HG03025 (cell line): Measurements from ENCODE around the gene ZSCAN4.

ENCODE experiments used
- ATAC-seq: cut with Tn5 transposase; IDR thresholded peaks from one replicate; pipeline ENCODE4 v1.9.1; 2021; ENCODE audit warnings: mild to moderate bottlenecking, moderate library complexity; ENCODE audit not compliant: unreplicated experiment, low FRiP score

Gene ZSCAN4, protein sequence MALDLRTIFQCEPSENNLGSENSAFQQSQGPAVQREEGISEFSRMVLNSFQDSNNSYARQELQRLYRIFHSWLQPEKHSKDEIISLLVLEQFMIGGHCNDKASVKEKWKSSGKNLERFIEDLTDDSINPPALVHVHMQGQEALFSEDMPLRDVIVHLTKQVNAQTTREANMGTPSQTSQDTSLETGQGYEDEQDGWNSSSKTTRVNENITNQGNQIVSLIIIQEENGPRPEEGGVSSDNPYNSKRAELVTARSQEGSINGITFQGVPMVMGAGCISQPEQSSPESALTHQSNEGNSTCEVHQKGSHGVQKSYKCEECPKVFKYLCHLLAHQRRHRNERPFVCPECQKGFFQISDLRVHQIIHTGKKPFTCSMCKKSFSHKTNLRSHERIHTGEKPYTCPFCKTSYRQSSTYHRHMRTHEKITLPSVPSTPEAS

DNA sequence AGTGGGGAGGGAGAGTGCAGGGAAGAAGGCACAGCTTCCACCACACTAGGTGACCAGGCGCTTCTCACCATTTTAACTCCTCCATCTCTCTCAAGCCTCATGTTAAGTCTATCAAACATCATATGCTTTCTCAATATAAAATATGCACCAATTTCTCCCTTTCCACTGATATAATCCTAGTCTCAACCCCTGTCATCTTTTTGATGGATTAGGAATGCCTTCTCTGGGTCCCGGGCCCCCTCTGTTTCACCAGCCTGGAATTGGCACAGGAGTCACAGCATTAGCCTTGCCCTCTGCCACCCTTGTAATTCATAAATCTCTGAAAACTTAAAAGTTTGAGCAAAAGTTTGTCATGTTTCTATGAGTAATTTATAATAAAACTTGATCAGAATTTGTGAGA is at the start of gene ZSCAN4:
ZSCAN4 (plus strand) TSS at position 301 of the 400 bp plus-strand sequence. CDS start 7,211 bp downstream, outside the sequence.
- no peak for ATAC-seq

DNA sequence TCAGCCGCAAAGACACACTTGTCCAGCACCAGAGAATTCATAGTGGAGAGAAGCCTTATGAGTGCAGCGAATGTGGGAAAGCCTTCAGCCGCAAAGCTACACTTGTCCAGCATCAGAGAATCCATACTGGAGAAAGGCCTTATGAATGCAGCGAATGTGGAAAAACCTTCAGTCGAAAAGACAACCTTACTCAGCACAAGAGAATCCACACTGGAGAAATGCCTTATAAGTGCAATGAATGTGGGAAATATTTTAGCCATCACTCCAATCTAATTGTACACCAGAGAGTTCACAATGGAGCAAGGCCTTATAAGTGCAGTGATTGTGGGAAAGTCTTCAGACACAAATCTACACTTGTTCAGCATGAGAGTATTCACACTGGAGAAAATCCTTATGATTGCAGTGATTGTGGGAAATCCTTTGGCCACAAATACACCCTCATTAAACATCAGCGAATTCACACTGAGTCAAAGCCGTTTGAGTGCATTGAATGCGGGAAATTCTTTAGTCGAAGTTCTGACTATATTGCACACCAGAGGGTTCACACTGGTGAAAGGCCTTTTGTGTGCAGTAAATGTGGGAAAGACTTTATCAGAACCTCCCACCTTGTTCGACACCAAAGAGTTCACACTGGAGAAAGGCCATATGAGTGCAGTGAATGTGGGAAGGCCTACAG is 47.9 kb upstream of the ZSCAN4 start:
- ATAC-seq: no peak

DNA sequence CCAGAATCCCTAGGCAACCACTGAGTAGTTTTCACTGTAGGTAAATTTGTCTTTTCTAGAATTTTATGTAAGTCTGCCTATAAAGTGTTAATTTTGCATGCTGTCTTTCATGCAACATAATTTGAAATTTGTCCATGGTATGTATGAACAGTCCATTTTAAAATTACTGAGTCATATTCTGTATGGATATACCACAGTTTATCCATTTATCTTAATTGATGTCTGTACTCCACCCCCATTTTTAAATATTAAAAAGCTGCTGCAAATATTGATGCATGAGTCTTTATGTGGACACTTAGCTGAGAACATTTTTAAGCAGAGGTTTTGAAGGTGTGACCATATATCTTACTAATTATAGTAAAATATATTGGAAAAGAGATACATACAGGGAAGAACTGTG is 45.6 kb upstream of the ZSCAN4 start:
- ATAC-seq: no peak

DNA sequence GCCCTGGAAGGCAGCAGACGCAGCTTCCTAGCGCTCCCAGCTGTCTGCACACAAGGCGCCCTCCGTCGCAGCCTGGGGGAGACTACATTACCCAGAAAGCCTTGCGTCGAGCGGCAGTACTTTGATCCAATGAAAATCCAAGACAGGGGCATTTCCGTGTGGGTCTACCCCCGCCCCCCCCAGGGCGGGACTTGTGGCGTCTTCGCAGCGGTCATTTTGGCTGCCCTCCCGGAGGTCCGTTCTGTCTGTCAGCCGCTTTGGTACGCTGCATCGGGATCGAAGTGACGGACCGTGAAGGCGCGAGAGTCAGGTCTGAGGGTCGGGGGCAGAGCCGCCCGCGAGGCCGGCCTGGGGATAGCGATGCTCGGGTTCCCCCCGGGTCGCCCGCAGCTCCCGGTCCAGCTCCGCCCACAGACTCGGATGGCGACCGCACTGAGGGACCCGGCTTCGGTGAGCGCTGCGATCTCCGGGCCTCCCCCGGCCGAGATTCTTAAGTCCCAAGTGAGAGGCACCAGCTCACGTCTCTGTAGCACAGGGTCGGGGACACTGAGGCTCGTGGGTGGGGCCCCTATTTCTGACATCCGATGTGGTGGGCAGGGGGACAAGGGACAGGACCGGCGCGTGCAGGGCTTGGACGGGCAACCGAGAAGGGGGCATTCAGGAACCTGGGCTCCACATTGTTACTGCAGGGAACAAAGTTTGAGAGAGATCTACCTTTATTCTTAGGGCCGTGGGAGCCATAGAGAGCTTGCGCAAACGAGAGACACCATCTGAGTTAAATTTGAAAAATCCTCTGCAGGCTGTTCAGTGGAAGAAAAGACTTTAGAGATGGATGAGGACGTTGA is 35.5 kb upstream of the ZSCAN4 start, which contains the start of gene ZNF211:
ZNF211 (plus strand) TSS at position 182 of the 845 bp plus-strand sequence; CDS start at position 361, 179 bp downstream.
- ATAC-seq: peak; percentile 88

DNA sequence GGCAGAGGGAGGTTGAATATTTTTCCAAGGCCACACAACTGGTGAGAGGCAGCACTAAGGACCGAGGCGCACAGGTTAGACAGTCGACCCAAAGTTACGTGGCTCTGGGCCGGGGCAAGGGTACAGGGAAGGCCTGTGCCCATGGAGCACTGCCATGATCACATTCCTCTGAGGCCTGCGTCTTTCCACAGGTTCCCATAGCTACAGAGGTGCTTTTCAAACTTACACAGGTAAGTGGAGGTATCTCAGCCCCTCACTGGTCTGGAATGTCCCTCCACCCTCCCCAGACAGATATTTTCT is 35.0 kb upstream of the ZSCAN4 start:
- ATAC-seq: no peak

DNA sequence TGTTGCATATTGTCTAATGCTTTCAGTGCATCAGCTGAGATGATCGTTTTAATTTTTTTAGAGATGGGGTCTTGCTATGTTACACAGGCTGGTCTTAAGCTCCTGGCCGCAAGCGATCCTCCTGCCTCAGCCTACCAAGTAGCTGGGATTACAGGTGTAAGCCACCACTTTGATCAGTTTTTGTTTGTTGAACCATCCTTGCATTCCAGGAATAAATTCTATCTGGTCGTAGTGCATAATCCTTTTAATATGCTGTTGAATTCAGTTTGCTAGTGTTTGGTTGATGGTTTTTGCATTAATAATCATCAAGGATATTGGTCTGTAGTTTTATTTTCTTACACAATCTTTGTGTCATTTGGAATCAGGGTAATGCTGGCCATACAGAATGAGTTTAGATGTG is 31.4 kb upstream of the ZSCAN4 start:
- ATAC-seq: no peak

DNA sequence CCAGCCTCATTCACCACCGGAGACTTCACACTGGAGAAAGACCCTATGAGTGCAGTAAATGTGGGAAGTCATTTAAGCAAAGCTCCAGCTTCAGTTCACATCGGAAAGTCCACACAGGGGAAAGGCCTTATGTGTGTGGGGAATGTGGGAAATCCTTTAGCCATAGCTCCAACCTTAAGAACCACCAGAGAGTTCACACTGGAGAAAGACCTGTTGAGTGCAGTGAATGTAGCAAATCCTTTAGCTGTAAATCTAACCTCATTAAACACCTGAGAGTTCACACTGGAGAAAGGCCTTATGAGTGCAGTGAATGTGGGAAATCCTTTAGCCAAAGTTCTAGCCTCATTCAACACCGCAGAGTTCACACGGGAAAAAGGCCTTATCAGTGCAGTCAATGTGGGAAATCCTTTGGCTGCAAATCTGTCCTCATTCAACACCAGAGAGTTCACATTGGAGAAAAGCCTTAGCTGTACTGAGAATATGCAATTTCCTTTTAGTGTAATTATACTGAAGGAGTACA is 27.0 kb upstream of the ZSCAN4 start:
- ATAC-seq: no peak

DNA sequence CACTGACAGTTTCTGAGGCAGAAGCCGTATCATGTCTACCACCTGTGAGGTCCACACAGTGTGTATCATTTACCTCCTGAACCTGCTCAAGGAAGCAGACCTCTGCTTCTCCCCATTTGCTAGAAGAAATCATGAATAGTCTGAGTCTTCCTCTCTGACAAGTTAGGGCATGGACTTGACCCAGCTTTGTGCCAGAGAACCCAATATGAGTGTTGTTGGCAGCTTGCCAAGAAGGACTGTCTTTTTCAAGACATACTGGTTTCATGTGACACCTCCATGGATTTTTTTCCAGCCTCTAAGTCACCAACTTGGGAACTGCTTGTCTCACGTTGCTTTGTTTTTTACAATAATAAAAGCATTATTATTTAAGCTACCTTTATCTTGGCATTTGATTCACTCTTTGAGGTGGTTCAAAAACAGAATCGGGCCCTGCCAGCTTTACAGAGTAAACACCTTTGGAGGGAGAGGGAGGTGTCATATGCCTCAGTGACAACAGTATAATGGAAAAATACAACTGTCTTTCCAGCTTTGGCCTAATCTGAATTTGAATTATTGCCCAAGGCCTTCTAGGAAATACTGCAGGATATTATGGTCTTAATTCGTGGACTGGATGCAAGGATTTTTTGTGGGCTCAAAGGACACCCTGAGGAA is 26.2 kb upstream of the ZSCAN4 start:
- no peak for ATAC-seq

DNA sequence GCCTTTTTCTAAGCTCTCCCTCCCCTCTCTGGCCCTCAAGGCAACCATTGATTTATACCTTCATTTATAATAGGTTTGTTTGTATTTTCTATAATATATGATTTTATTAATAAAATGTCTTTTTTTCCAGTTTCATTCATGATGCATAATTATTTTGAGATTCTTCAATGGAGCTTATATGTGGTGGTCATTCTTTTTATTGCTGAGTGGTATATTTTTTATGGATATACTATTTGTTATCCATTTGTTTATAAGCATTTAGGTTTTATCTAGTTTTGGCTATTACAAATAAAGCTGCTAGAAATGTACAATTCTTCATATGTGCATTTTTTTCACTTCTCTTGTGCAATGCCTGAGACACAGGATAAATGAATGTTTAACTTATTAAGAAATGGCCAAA is 25.0 kb upstream of the ZSCAN4 start:
- no peak for ATAC-seq

DNA sequence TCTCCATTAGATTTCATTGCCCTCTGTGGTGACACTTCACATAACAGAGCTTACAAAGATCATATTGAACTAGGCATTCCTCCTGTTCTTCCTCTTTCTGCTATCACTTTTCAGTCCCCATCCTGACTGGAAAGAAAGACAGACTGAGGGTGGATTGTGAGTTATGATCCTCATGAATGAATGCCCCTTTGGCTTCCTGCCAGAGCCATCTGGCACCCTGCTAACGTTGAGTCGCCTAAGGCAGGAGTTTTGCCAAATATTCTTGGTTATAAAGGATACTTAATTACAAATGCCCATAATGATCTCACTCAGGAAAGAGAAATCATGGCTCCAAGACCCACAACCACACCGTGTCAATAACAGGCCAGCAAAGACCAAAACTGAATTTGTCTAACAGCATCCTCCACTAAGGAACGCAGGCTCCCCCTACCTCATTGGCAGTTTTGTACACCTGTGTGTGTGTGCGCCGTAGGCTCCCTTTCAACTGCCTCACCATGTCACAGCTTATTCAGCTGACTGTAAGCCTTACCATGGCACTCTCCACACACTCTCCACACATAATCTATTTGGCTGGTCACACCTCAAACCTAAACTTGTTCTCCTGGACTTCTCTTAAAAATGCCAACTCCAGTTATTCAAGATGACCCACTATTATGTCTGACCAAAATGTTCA is 20.3 kb upstream of the ZSCAN4 start:
- no peak for ATAC-seq

DNA sequence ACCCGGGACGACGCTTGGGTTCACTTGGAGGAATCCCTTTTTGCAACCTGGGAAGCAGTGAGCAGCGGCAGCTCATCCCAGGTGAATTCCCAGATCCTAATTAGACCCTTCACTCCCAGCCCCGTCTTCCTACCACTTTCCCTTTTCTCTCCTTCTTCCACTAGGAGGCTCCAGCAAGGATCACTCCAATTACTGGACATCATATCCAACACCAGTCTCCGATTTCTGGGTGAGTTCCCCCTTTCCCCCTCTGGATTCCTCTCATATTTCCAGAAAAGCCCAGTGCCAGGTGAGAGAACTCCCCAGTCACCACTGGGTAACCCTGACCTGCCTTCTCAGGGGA is 17.1 kb upstream of the ZSCAN4 start:
- ATAC-seq: no peak

DNA sequence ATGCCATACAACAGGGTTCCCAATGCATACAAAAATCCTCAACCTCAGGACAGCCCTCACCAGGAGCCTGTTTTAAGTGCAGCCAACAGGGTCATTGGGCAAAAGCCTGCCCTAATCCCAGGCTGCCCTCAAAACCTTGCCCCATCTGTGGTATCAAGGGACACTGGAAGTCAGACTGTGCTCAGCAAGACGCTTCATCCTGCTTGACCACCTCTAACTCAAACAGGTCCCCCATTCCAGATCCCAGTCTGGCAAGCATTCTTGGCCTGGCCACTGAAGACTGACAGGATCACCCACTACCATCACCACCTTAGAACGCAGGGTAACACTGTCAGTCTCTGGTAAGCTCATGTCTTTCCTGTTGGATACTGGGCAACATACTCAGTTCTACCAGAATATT is 15.0 kb upstream of the ZSCAN4 start:
- no peak for ATAC-seq

DNA sequence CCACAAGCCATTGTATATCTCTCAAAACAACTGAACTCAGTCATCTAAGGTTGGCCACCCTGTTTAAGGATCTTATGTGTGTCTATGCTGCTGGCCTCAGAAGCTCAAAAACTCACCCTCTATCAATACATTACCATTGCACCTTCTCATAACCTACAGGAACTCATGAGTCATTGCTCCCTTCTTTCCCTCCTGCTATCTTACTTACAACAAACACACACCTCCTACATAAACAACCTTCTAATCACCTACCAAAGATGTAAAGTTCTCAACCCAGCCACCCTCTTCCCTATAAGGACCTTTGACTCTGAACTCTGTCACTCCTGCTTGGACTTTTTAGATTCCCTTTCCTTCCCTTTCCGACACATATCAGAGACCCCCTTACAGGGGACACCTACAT is 13.3 kb upstream of the ZSCAN4 start:
- ATAC-seq: no peak

DNA sequence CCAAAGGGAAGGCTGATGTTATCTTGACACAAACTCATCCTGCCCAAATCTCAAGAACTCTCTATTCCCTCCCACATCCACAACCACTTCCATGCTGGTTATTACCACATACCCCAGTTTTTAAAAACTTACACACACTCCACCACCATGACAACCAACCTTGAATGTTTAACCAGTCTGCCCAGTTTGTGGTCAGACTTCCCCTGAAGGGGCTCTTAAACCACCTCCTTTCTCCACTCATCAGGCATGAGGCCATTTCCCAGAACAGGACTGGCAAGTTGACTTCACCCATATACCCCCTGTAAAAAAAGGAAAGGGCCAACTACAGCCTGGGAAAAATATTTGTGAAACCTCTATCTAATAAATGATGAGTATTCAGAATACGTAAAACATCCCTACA is 12.4 kb upstream of the ZSCAN4 start:
- no peak for ATAC-seq

DNA sequence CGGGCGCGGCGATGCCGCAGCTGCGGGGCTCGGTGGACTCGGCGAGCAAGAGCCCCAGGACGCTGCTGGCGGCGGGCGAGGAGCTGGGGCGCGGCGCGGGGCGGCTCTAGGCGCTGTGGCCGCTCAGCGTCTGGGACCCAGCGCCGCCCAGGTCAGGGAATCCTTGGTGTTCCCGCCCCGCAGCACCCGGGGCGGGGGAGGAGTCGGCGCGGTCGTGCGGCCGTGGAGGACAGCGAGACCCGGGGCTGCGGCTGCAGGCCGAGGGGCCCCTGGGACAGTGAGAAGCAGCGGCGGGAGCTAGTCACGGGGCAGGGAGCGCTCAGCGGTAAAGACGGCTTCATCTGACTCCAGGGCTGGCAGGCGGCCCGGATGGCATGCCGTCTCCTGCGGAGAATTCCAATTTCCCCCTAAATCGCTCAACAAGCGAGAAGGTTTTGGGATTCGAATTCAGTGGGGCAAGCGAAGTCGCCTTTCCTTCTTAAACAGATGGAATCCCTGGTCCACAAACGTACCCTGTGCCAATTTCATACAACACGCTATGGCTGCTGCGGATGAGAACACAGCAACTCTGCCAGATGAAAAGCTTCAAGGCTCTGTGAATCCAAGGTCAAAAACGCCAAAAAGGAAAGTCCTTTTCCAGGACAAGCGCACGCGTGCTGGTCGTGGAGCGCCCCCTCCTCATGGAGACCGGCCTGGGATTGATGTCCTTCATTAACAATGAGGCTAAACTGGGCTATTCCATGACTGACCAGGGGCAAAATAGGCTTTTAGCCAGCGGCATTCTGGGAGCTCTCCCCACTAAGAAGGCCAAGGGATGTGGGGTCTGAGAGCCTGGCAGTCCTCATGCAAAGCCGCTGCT is 4.2 kb upstream of the ZSCAN4 start:
- ATAC-seq: no peak

DNA sequence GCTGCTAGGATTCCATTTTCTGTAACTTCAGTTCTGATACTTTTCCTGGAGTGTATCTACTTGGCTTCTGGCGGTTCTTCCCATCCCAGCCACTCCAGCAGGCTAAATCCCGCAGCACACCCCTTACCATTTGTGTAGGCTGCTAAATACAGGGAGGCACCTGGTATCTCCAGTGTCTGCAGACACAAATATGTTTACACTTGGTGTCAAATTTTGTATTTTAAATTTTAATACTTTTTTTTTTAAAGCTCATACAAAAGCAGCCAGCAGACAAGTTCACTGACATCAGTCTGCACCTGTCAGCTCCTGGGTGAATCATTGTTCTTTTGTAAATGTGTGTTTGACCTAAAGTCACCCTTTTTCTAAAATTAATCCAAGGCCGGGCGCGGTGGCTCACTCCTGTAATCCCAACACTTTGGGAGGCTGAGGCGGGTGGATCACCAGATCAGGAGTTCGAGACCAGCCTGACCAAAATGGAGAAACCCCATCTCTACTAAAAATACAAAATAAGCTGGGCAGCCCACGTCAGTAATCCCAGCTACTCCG is 3.4 kb upstream of the ZSCAN4 start:
- no peak for ATAC-seq

DNA sequence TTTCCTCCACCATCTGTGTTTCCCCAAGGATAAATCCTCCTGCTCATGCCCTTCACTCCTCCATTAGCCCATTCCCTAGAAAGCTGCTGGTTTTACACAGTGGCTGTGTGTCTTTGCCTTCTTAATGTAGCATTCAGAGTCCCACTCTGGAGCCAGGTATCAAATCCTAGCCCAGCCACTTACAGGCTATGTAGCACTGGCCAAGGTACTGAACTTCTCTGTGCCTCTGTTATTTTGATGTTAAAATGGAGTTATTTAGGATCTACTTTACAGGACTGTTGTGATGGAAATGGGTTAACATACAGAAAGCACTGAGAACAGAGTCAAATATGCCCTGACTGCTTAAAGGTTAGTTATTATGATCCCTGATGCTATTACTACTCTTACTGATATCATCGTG is 1.5 kb upstream of the ZSCAN4 start:
- no peak for ATAC-seq

DNA sequence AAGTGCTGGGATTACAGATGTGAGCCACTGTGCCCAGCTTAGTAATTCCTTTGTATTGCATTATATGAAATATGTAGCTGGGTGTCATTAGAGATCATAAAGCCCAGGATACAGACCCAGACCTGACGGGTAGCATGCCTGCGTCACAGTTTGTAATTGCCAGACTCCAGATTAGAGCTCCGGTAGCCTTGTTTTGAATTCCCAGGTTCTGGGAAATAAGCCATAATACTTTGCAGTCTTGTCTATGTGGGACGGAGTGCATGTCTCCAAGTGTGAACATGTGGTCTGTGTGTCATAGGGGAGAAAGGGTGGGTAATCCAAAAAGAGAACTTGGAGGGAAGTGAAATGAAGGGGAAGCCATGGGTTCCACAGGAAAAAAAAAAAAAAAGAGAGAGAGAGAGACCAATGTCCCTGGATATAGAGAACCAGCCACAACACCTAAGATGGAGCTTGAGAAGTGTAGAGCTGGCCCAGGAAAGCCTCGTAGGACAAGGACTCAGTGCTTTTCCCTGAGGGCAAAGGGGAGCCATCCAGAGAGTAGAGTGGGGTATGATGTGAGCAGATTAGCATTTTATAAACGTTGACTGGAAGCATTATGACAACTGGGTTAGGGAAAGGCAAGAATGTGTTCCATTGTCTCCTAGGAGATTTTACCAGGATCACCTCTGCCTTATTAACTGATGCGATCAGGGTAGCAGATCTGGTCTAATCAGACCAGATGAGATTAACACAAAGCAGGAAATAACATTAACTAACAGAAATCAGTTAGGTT is 2.6 kb downstream of the ZSCAN4 start:
- no peak for ATAC-seq
